Hepatocyte (in vitro differentiated cells): ENCODE measurements around the gene CEP112. TPM values are rescaled to one million over a fixed set of nuclear protein-coding genes. Genes with fewer than 3 reads are reported as not detected.
"Not testable (repeated sequence)": the region's sequence is repeated elsewhere in the genome, so short reads cannot be mapped to it uniquely, and the experiment has no call there.

Experiments
- DNase-seq: peaks from one replicate; pipeline ENCODE4 v3.0.0-alpha.2; 2016; ENCODE audit warnings: low spot score
- H2AFZ ChIP-seq: fragments of 200-600 bp; sonication (generic); 2 replicates; pipeline ENCODE4 v1.6.0; 2016; ENCODE audit warnings: antibody characterized with exemption, mild to moderate bottlenecking
- H3K27ac ChIP-seq: fragments of 200-600 bp; sonication (generic); 2 replicates; pipeline ENCODE4 v1.5.1; 2016; ENCODE audit warnings: mild to moderate bottlenecking
- H3K27me3 ChIP-seq: fragments of 200-600 bp; sonication (generic); 2 replicates; pipeline ENCODE4 v1.6.1; 2016
- H3K36me3 ChIP-seq: fragments of 200-600 bp; sonication (generic); replicated peaks from 2 replicates; pipeline ENCODE4 v1.5.1; 2016; ENCODE audit warnings: low read depth; ENCODE audit not compliant: insufficient read depth
- H3K4me1 ChIP-seq: fragments of 200-600 bp; sonication (generic); 2 replicates; pipeline ENCODE4 v1.5.1; 2016; ENCODE audit warnings: mild to moderate bottlenecking, moderate library complexity; ENCODE audit not compliant: insufficient read depth
- H3K4me2 ChIP-seq: fragments of 200-600 bp; sonication (generic); 2 replicates; pipeline ENCODE4 v1.6.0; 2016
- H3K4me3 ChIP-seq: fragments of 200-600 bp; sonication (generic); 2 replicates; pipeline ENCODE4 v1.5.1; 2016; ENCODE audit warnings: mild to moderate bottlenecking
- H3K79me2 ChIP-seq: fragments of 200-600 bp; sonication (generic); 2 replicates; pipeline ENCODE4 v1.6.0; 2017; ENCODE audit warnings: mild to moderate bottlenecking
- H3K9me2 ChIP-seq: fragments of 200-600 bp; sonication (generic); replicated peaks from 2 replicates; pipeline ENCODE4 v1.6.0; 2017; ENCODE audit warnings: mild to moderate bottlenecking; ENCODE audit not compliant: insufficient read depth
- H3K9me3 ChIP-seq: fragments of 200-600 bp; sonication (generic); 2 replicates; pipeline ENCODE4 v1.5.1; 2016; ENCODE audit warnings: low read depth, mild to moderate bottlenecking
- H4K20me1 ChIP-seq: fragments of 200-600 bp; sonication (generic); 2 replicates; pipeline ENCODE4 v1.6.0; 2016; ENCODE audit warnings: mild to moderate bottlenecking; ENCODE audit not compliant: insufficient read depth, poor library complexity, severe bottlenecking
- CTCF ChIP-seq: fragments of 200-600 bp; sonication (generic); IDR thresholded peaks from 2 replicates; pipeline ENCODE4 v1.5.1; 2016; ENCODE audit warnings: antibody characterized with exemption, mild to moderate bottlenecking; ENCODE audit not compliant: poor library complexity
- EZH2 ChIP-seq: fragments of 200-600 bp; sonication (generic); IDR thresholded peaks from 2 replicates; pipeline ENCODE4 v1.6.1; 2016; ENCODE audit warnings: antibody characterized with exemption, mild to moderate bottlenecking, borderline replicate concordance
- EZH2phosphoT487 ChIP-seq: fragments of 200-600 bp; sonication (generic); IDR thresholded peaks from one replicate; pipeline ENCODE4 v1.6.1; 2018; ENCODE audit warnings: antibody characterized with exemption, mild to moderate bottlenecking, low read depth, moderate library complexity; ENCODE audit not compliant: unreplicated experiment, severe bottlenecking
- WGBS: methylation state at CpG from one replicate; pipeline ENCODE4 v1.1.6; 2016; ENCODE audit warnings: low lambda C conversion rate; ENCODE audit errors: missing lambda C conversion rate; 5-methylcytosine and 5-hydroxymethylcytosine counted together
- polyA plus RNA-seq: library from polyadenylated mRNA; unstranded; fragments of >200 nt; fragmentation: Nextera tagmentation; extraction: Ambion mirVana; gene quantifications from 2 replicates; pipeline ENCODE4 v1.2.1, GENCODE V29; 2016
- total RNA-seq: library from RNA; depleted of rRNA; stranded (reverse); fragments of >200 nt; gene quantifications from 2 replicates; pipeline ENCODE4 v1.2.3, GENCODE V29; 2014

Gene CEP112
- total and polyA plus RNA-seq, 2 experiments from 2014 or later = 7.1 to 9.7 TPM

GRCh38 chr17:65848751-65849150 lies 343.2 kb downstream of the CEP112 start:
- Histone ChIP-seq H3K9me2 (no peaks in the 10 kb centered on the region), H4K20me1 (no peaks in the 10 kb centered on the region), H3K4me3 (no peak overlapping the region), H3K27ac (no peak overlapping the region), H3K27me3 (no peaks in the 10 kb centered on the region), H3K4me1 (no peaks in the 10 kb centered on the region), H3K4me2 (no peak overlapping the region), H3K79me2 (no peaks in the 10 kb centered on the region), H3K36me3 (no peaks in the 10 kb centered on the region), H2AFZ (no peak overlapping the region), H3K9me3 (no peaks in the 10 kb centered on the region)
- 66% methylated on average over 5 of the region's 5 CpGs for WGBS
- TF ChIP-seq EZH2phosphoT487 = no peak
- no peak for TF ChIP-seq EZH2
- no peak for TF ChIP-seq CTCF
- no peak for DNase-seq

GRCh38 chr17:65841089-65841488 lies 350.8 kb downstream of the CEP112 start:
- H3K36me3 ChIP-seq = no peaks in the 10 kb centered on the region
- no peak overlapping the region for H3K27ac ChIP-seq
- no peaks in the 10 kb centered on the region for H3K27me3 ChIP-seq
- no peak for DNase-seq
- no peak overlapping the region for H3K4me3 ChIP-seq
- H3K4me2 ChIP-seq = no peak overlapping the region
- no peaks in the 10 kb centered on the region for H3K9me2 ChIP-seq
- no peaks in the 10 kb centered on the region for H3K9me3 ChIP-seq
- WGBS = 97% methylated on average over 1 of the region's 1 CpG
- H3K79me2 ChIP-seq = no peaks in the 10 kb centered on the region
- TF ChIP-seq EZH2phosphoT487 = no peak
- TF ChIP-seq CTCF = no peak
- no peak for TF ChIP-seq EZH2
- no peak overlapping the region for H2AFZ ChIP-seq
- H3K4me1 ChIP-seq = no peaks in the 10 kb centered on the region
- H4K20me1 ChIP-seq = no peaks in the 10 kb centered on the region

GRCh38 chr17:65837232-65837631 lies 354.7 kb downstream of the CEP112 start:
- H3K36me3 ChIP-seq, H3K27ac ChIP-seq, H2AFZ ChIP-seq, H4K20me1 ChIP-seq, H3K27me3 ChIP-seq, H3K4me3 ChIP-seq, H3K4me1 ChIP-seq, H3K9me2 ChIP-seq, DNase-seq, H3K4me2 ChIP-seq, H3K79me2 ChIP-seq, H3K9me3 ChIP-seq: not testable (repeated sequence)
- 95% methylated on average over 17 of the region's 24 CpGs for WGBS

GRCh38 chr17:65833214-65833613 lies 358.7 kb downstream of the CEP112 start:
- no peaks in the 10 kb centered on the region for H4K20me1 ChIP-seq
- no peak for DNase-seq
- no peaks in the 10 kb centered on the region for H3K79me2 ChIP-seq
- TF ChIP-seq EZH2 (no peak), CTCF (no peak), EZH2phosphoT487 (no peak)
- 100% methylated on average over 1 of the region's 1 CpG for WGBS
- H3K27me3 ChIP-seq = no peaks in the 10 kb centered on the region
- no peak overlapping the region for H3K4me3 ChIP-seq
- no peaks in the 10 kb centered on the region for H3K9me2 ChIP-seq
- H2AFZ ChIP-seq = no peak overlapping the region
- no peak overlapping the region for H3K4me2 ChIP-seq
- H3K27ac ChIP-seq = no peak overlapping the region
- no peaks in the 10 kb centered on the region for H3K36me3 ChIP-seq
- H3K4me1 ChIP-seq = no peaks in the 10 kb centered on the region
- H3K9me3 ChIP-seq = peaks cover 7% of the 10 kb centered on the region
